Kidney (tissue), 14 donors: ENCODE data around the gene FOXO1. TPM values are rescaled to one million over a fixed set of nuclear protein-coding genes. Genes with fewer than 3 reads are reported as not detected.

Source experiments
- DNase-seq, 5 donors: peaks; one replicate each; pipeline ENCODE4 v3.0.0-alpha.2; 2013 to 2020
- FAIRE-seq: peaks from 2 replicates; lab custom pipeline; 2012; peaks lifted over from hg19 to GRCh38; lab: Jason Lieb, UNC
- H3K27ac ChIP-seq, 2 donors: one replicate each; pipeline ENCODE4 v1.7.0; 2013; ENCODE audit warnings: low read depth in 2 of 2, low read length in 2 of 2, inconsistent platforms in 1 of 2
- H3K27me3 ChIP-seq: one replicate; pipeline ENCODE4 v1.7.1; 2013; ENCODE audit warnings: low read length, inconsistent platforms; ENCODE audit not compliant: control insufficient read depth, insufficient read depth
- H3K36me3 ChIP-seq, 3 donors: one replicate each; pipeline versions ENCODE4 v1.7.0 to v1.7.1; 2013; ENCODE audit warnings: low read length in 3 of 3, control low read depth in 1 of 3, inconsistent platforms in 1 of 3; ENCODE audit not compliant: insufficient read depth in 3 of 3, control insufficient read depth in 2 of 3
- H3K4me1 ChIP-seq, 3 donors: one replicate each; pipeline versions ENCODE4 v1.7.0 to v1.7.1; 2013; ENCODE audit warnings: low read length in 3 of 3, inconsistent platforms in 1 of 3, low read depth in 1 of 3; ENCODE audit not compliant: control insufficient read depth in 2 of 3, insufficient read depth in 2 of 3
- H3K4me3 ChIP-seq, 3 donors: one replicate each; pipeline versions ENCODE4 v1.7.0 to v1.8.1; 2013; ENCODE audit warnings: low read length in 3 of 3, control low read depth in 1 of 3, inconsistent platforms in 1 of 3
- H3K9ac ChIP-seq, 3 donors: one replicate each; pipeline versions ENCODE4 v1.7.0 to v1.7.1; 2013; ENCODE audit warnings: low read length in 3 of 3, control low read depth in 1 of 3, inconsistent platforms in 1 of 3
- H3K9me3 ChIP-seq, 3 donors: one replicate each; pipeline versions ENCODE4 v1.7.0 to v1.7.1; 2013; ENCODE audit warnings: low read length in 3 of 3, control low read depth in 1 of 3, inconsistent platforms in 1 of 3; ENCODE audit not compliant: control insufficient read depth in 2 of 3, insufficient read depth in 1 of 3
- CTCF ChIP-seq: IDR thresholded peaks from 3 replicates; pipeline ENCODE4 v1.5.1; 2012; ENCODE audit warnings: mild to moderate bottlenecking, moderate library complexity, borderline replicate concordance; ENCODE audit not compliant: insufficient read depth; ENCODE audit errors: extremely low read depth
- intact Hi-C: fragments of 100-400 bp; cut with DNase I; formaldehyde crosslinking; loops from one replicate; pipeline ENCODE4 v1.11.1; 2022
- polyA plus RNA-seq: library from polyadenylated mRNA; stranded (reverse); fragments of 350-450 nt; fragmentation: Illumina TruSeq; extraction: RNeasy Lipid Tissue Mini Kit (QIAGEN cat#74804); gene quantifications from one replicate; pipeline ENCODE4 v1.2.3, GENCODE V29; 2014; ENCODE audit warnings: low read depth, low replicate concordance; ENCODE audit not compliant: insufficient read depth
- total RNA-seq: library from RNA; stranded (reverse); fragmentation: NEBNext Ultra II Directional; extraction: Animal tissue kit (Norgen Biotek cat#: 25700); gene quantifications from one replicate; pipeline ENCODE4 v1.2.1, GENCODE V29; 2021
- donor health status: control.
- donor health status: control.
- donor health status: control.
- donor health status: control.
- donor health status: control.
- donor health status: DM: yes; HTN: yes; CAD: no.
- donor health status: Normal renal cell carcinoma (clear cell type).

FOXO1 gene
- total and polyA plus RNA-seq, 2 donors from 2014 or later: 8.6 to 54.6 TPM

- Histone ChIP-seq H3K4me3 (no peak overlapping the region), H3K9me3 (no peaks in the 10 kb centered on the region), H3K36me3 (no peaks in the 10 kb centered on the region), H3K27ac (peak overlapping the region in 1 of 2 donors; percentile 14), H3K9ac (no peak overlapping the region), H3K4me1 (peaks cover 0 to 52% (median 36%) of the 10 kb centered on the region in 3 donors), H3K27me3 (no peaks in the 10 kb centered on the region)
- intact Hi-C loops: no loop called here
- no peak for TF ChIP-seq CTCF
- no peak for FAIRE-seq
- DNase-seq: no peak
Measured at GRCh38 chr13:40590112-40590862, 76.2 kb downstream of the FOXO1 start.

GRCh38 chr13:40589285-40590109 lies 76.9 kb downstream of the FOXO1 start:
- no peaks in the 10 kb centered on the region for H3K27me3 ChIP-seq
- H3K9ac ChIP-seq: no peak overlapping the region
- intact Hi-C loops: no loop called here
- DNase-seq (peak in 3 of 5 donors; percentile 29 to 82 (median 60)), FAIRE-seq (peak; percentile 85)
- no peaks in the 10 kb centered on the region for H3K9me3 ChIP-seq
- H3K4me3 ChIP-seq: no peak overlapping the region
- H3K36me3 ChIP-seq: no peaks in the 10 kb centered on the region
- TF ChIP-seq CTCF: no peak
- peak overlapping the region; percentile 14 to 48 for H3K27ac ChIP-seq
- peaks cover 0 to 59% (median 36%) of the 10 kb centered on the region in 3 donors for H3K4me1 ChIP-seq

GRCh38 chr13:40588101-40588500 lies 78.3 kb downstream of the FOXO1 start:
- no peak for FAIRE-seq
- H3K4me1 ChIP-seq: peaks cover 0 to 55% (median 31%) of the 10 kb centered on the region in 3 donors
- intact Hi-C loops: no loop called here

More at GRCh38 chr13:40588101-40588500, 78.3 kb downstream of the FOXO1 start:
- Histone ChIP-seq H3K27ac (peak overlapping the region; percentile 12 to 48), H3K9me3 (peaks cover 0 to under 1% (median under 1%) of the 10 kb centered on the region in 3 donors), H3K9ac (no peak overlapping the region), H3K4me3 (no peak overlapping the region), H3K36me3 (no peaks in the 10 kb centered on the region), H3K27me3 (no peaks in the 10 kb centered on the region)
- TF ChIP-seq CTCF: no peak
- no peak for DNase-seq
